HepG2 (cell line): Measurements from ENCODE around the gene WDR89. TPM values are rescaled to one million over a fixed set of nuclear protein-coding genes. Genes with fewer than 3 reads are reported as not detected.

Source experiments
- CBX2 ChIP-seq, 2 experiments: fragments of 200-600 bp in 1 of 2; sonication (generic); formaldehyde crosslinking in 1 of 2; IDR thresholded peaks; 2 replicates each; pipeline versions ENCODE4 v1.7.0 to v1.8.1; 2018 to 2022; ENCODE audit warnings: low read depth in 2 of 2, low read length in 1 of 2, mild to moderate bottlenecking in 1 of 2, missing genetic modification reagents in 1 of 2
- DMAP1 ChIP-seq: IDR thresholded peaks from 2 replicates; pipeline ENCODE4 v1.6.1; 2016
- ETS1 ChIP-seq: sonication (generic); formaldehyde crosslinking; IDR thresholded peaks from 2 replicates; pipeline ENCODE4 v1.4.0; 2020; ENCODE audit warnings: missing genetic modification reagents
- GFI1 ChIP-seq: sonication (generic); formaldehyde crosslinking; IDR thresholded peaks from 2 replicates; pipeline ENCODE4 v1.5.0; 2020; ENCODE audit warnings: missing genetic modification reagents, mild to moderate bottlenecking, borderline replicate concordance
- GLI4 ChIP-seq: sonication (generic); formaldehyde crosslinking; IDR thresholded peaks from 2 replicates; pipeline ENCODE4 v1.5.1; 2020; ENCODE audit warnings: missing genetic modification reagents, mild to moderate bottlenecking, moderate library complexity, borderline replicate concordance
- KLF13 ChIP-seq: sonication (generic); formaldehyde crosslinking; IDR thresholded peaks from 2 replicates; pipeline ENCODE4 v1.4.0; 2020; ENCODE audit warnings: mild to moderate bottlenecking, missing genetic modification reagents
- MYPOP ChIP-seq: sonication (generic); formaldehyde crosslinking; IDR thresholded peaks from 2 replicates; pipeline ENCODE4 v1.8.1; 2023; ENCODE audit warnings: mild to moderate bottlenecking, moderate library complexity, missing genetic modification reagents
- NFE2 ChIP-seq: sonication (generic); formaldehyde crosslinking; IDR thresholded peaks from 2 replicates; pipeline ENCODE4 v1.4.0; 2020; ENCODE audit warnings: missing genetic modification reagents
- RELA ChIP-seq: sonication (generic); formaldehyde crosslinking; IDR thresholded peaks from 2 replicates; pipeline ENCODE4 v1.4.0; 2020; ENCODE audit warnings: missing genetic modification reagents
- SIN3B ChIP-seq: fragments of 150-350 bp; IDR thresholded peaks from 2 replicates; pipeline ENCODE4 v1.6.1; 2014; ENCODE audit warnings: low read length
- XBP1 ChIP-seq: sonication (generic); formaldehyde crosslinking; IDR thresholded peaks from 2 replicates; pipeline ENCODE4 v1.5.0; 2020; ENCODE audit warnings: missing genetic modification reagents
- ZNF326 ChIP-seq: sonication (generic); formaldehyde crosslinking; IDR thresholded peaks from 2 replicates; pipeline ENCODE4 v1.4.0; 2020; ENCODE audit warnings: missing genetic modification reagents, borderline replicate concordance
- ZNF451 ChIP-seq: sonication (generic); formaldehyde crosslinking; IDR thresholded peaks from 2 replicates; pipeline ENCODE4 v1.5.0; 2020; ENCODE audit warnings: mild to moderate bottlenecking, missing genetic modification reagents
- ZNF513 ChIP-seq: sonication (generic); formaldehyde crosslinking; conservative IDR thresholded peaks from 2 replicates; pipeline ENCODE4 v1.5.0; 2020; ENCODE audit warnings: missing genetic modification reagents
- ZNF646 ChIP-seq: sonication (generic); formaldehyde crosslinking; IDR thresholded peaks from 2 replicates; pipeline ENCODE4 v1.9.0; 2021; ENCODE audit warnings: mild to moderate bottlenecking, missing genetic modification reagents
- ZNF775 ChIP-seq: sonication (generic); formaldehyde crosslinking; IDR thresholded peaks from 2 replicates; pipeline ENCODE4 v1.4.0; 2020; ENCODE audit warnings: missing genetic modification reagents, mild to moderate bottlenecking, moderate library complexity, borderline replicate concordance
- polyA plus RNA-seq, 8 experiments: library from polyadenylated mRNA; depleted of rRNA in 3 of 8; stranded (reverse) in 7 of 8; unstranded in 1 of 8; fragments of >200 nt; fragmentation: Illumina TruSeq in 4 of 8; extraction: Trizol in 4 of 8; gene quantifications; 2 replicates each; pipeline versions ENCODE4 v1.2.1 to v1.2.3, GENCODE V29; 2011 to 2016; ENCODE audit warnings: low read depth in 4 of 8, missing spikeins in 1 of 8, mixed read lengths in 1 of 8; ENCODE audit not compliant: insufficient read depth in 1 of 8
- total RNA-seq, 5 experiments: library from RNA; depleted of rRNA; stranded (reverse); fragments of >200 nt; fragmentation: Illumina TruSeq; extraction: Trizol; gene quantifications; 2 replicates each; pipeline ENCODE4 v1.2.3, GENCODE V29; 2016; ENCODE audit warnings: low read depth in 1 of 5
- TF ChIP-seq, protein P1 (sequence below): sonication (generic); formaldehyde crosslinking; IDR thresholded peaks from 2 replicates; pipeline ENCODE4 v1.5.1; 2020; ENCODE audit warnings: mild to moderate bottlenecking, moderate library complexity, missing genetic modification reagents

Gene WDR89
- total and polyA plus RNA-seq, 2 of the 13 experiments (the other 11 are each of a cell fraction or from before 2014, with no cell fraction given): 5.2 to 20.1 TPM

GRCh38 chr14:63641473-63642228 is at the start of gene WDR89 (continued):
- TF ChIP-seq ZNF513 (no peak), ETS1 (no peak), DMAP1 (CRISPR knock-in tag) (peak; percentile 99), CBX2 (IDR thresholded peaks at IDR 0.05; ENCODE audit: low read depth, low read length) (no peak), CBX2 (CRISPR knock-in tag; IDR thresholded peaks at IDR 0.05; ENCODE audit: low read depth) (no peak), ZNF646 (CRISPR knock-in tag) (no peak), ZNF326 (CRISPR knock-in tag) (no peak), SIN3B (no peak), ZNF451 (CRISPR knock-in tag) (peak; percentile 91; the same call in 1 of the 2 replicates), RELA (CRISPR knock-in tag) (no peak; the same call in 1 of the 2 replicates), NFE2 (CRISPR knock-in tag) (no peak), XBP1 (CRISPR knock-in tag) (peak; percentile 92), GLI4 (CRISPR knock-in tag) (peak; percentile 77; the same call in 1 of the 2 replicates), GFI1 (CRISPR knock-in tag) (0 out of 2 replicates have a peak, but pooled peaks have one; percentile 29), MYPOP (CRISPR knock-in tag) (peak; percentile 92), KLF13 (CRISPR knock-in tag) (peak; percentile 83; the same call in 1 of the 2 replicates), ZNF775 (CRISPR knock-in tag) (no peak)
- TF ChIP-seq, protein P1, sequence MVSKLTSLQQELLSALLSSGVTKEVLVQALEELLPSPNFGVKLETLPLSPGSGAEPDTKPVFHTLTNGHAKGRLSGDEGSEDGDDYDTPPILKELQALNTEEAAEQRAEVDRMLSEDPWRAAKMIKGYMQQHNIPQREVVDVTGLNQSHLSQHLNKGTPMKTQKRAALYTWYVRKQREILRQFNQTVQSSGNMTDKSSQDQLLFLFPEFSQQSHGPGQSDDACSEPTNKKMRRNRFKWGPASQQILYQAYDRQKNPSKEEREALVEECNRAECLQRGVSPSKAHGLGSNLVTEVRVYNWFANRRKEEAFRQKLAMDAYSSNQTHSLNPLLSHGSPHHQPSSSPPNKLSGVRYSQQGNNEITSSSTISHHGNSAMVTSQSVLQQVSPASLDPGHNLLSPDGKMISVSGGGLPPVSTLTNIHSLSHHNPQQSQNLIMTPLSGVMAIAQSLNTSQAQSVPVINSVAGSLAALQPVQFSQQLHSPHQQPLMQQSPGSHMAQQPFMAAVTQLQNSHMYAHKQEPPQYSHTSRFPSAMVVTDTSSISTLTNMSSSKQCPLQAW (CRISPR knock-in tag): no peak; the same call in 1 of the 2 replicates
